T-helper 2 cell treated with Interferon-gamma antibody and Interleukin-4, amounts not matched to agents 5 μg/mL and 100 μg/mL, for 36 hours (primary cell): Measurements from ENCODE around the gene GNAQ.

Experiments used
- DNase-seq: peaks from one replicate; pipeline ENCODE4 v3.0.0; 2021; ENCODE audit warnings: low spot score
- H3K27ac Mint-ChIP-seq: one replicate; pipeline ENCODE4 v1.8.0; 2021; ENCODE audit warnings: mild to moderate bottlenecking, mixed read lengths
- H3K27me3 Mint-ChIP-seq: one replicate; pipeline ENCODE4 v1.8.0; 2021; ENCODE audit warnings: low read depth, mixed read lengths
- H3K36me3 Mint-ChIP-seq: one replicate; pipeline ENCODE4 v1.8.0; 2021; ENCODE audit warnings: low read depth, mixed read lengths
- H3K4me1 Mint-ChIP-seq: one replicate; pipeline ENCODE4 v1.8.0; 2021; ENCODE audit warnings: low read depth, mixed read lengths
- H3K4me3 Mint-ChIP-seq: one replicate; pipeline ENCODE4 v1.8.0; 2022; ENCODE audit warnings: mild to moderate bottlenecking, moderate library complexity, mixed read lengths
- H3K9me3 Mint-ChIP-seq: one replicate; pipeline ENCODE4 v1.8.0; 2021; ENCODE audit warnings: mixed read lengths

Gene GNAQ

DNA sequence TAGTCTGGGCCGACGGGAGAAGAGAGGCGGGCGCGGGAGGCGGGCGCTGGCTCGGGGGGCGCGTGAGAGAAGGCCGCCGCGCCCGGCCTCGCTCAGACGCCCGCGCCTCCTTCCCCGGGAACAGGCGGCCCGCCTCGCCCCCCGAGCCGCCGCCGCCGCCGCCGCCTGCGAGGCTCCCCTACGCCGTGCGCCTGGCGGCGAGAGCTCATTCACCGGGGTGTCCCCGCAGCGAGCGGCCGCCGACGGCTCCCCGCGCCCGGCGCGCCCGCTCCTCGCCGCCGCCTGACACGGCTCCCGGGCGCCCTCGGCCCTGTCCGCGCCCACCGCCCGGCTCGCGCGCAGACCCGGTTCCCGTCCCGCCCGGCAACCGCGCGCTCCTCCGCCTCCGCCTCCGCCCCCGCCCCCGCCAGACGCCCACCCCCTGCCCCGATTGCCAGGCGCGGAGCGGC is at the start of gene GNAQ:
TSS of gene GNAQ (minus strand) at position 368 of the 449 bp plus-strand sequence. CDS start 576 bp downstream, outside the sequence.
- DNase-seq = no peak
- Mint-ChIP-seq H3K27me3 (peaks cover 3% of the 10 kb centered on the region), H3K4me1 (peaks cover 56% of the 10 kb centered on the region), H3K36me3 (peaks cover 17% of the 10 kb centered on the region), H3K9me3 (no peaks in the 10 kb centered on the region), H3K27ac (peak within 1 kb of the TSS; percentile 97), H3K4me3 (peak within 1 kb of the TSS; percentile 89)

GRCh38 chr9:78074385-78075291 is 43.0 kb upstream of the GNAQ start:
- Mint-ChIP-seq H3K27ac (peak overlapping the region; percentile 98), H3K36me3 (peaks cover 29% of the 10 kb centered on the region), H3K9me3 (peaks cover 44% of the 10 kb centered on the region), H3K4me3 (peak overlapping the region; percentile 82), H3K4me1 (peaks cover 46% of the 10 kb centered on the region), H3K27me3 (no peaks in the 10 kb centered on the region)
- DNase-seq = peak; percentile 21

DNA sequence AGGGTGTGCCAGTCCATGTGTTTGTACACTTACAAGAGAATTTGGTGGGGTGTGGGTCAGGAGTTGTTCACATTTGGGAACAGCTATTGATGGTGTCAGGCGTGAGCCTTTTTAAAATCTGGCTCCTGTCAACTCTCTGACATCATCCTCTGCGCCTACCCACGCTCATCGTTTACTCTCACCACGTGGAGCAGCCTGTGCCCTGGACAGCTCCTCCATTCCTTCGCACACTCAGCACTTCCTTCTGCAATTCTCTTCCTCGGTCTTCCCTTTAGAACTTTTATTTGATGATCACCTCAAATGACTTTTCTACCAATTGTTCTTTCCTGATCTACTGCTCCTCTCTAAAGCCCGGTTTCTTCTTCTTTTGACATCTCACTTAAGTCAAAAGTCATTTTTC is 42.1 kb upstream of the GNAQ start:
- H3K27me3 Mint-ChIP-seq = no peaks in the 10 kb centered on the region
- peaks cover 26% of the 10 kb centered on the region for H3K36me3 Mint-ChIP-seq

GRCh38 chr9:78072586-78073199 is 41.1 kb upstream of the GNAQ start:
- H3K4me1 Mint-ChIP-seq = peaks cover 46% of the 10 kb centered on the region
- peaks cover 34% of the 10 kb centered on the region for H3K9me3 Mint-ChIP-seq
- no peak overlapping the region for H3K4me3 Mint-ChIP-seq
- no peak for DNase-seq
- peak overlapping the region; percentile 2 for H3K27ac Mint-ChIP-seq
- peaks cover 20% of the 10 kb centered on the region for H3K36me3 Mint-ChIP-seq
- no peaks in the 10 kb centered on the region for H3K27me3 Mint-ChIP-seq

More for the DNA sequence above, 42.1 kb upstream of the GNAQ start:
- Mint-ChIP-seq H3K4me1 (peaks cover 46% of the 10 kb centered on the region), H3K9me3 (peaks cover 36% of the 10 kb centered on the region), H3K4me3 (peak overlapping the region; percentile 82), H3K27ac (peak overlapping the region; percentile 98)
- no peak for DNase-seq

GRCh38 chr9:78070521-78070920 is 38.9 kb upstream of the GNAQ start:
- no peak overlapping the region for H3K27ac Mint-ChIP-seq
- no peak for DNase-seq
- peaks cover 16% of the 10 kb centered on the region for H3K36me3 Mint-ChIP-seq
- H3K4me1 Mint-ChIP-seq = peaks cover 36% of the 10 kb centered on the region
- peaks cover 36% of the 10 kb centered on the region for H3K9me3 Mint-ChIP-seq
- no peaks in the 10 kb centered on the region for H3K27me3 Mint-ChIP-seq
- no peak overlapping the region for H3K4me3 Mint-ChIP-seq

GRCh38 chr9:78064075-78064474 is 32.5 kb upstream of the GNAQ start:
- peaks cover 14% of the 10 kb centered on the region for H3K36me3 Mint-ChIP-seq
- H3K4me3 Mint-ChIP-seq = no peak overlapping the region
- H3K27me3 Mint-ChIP-seq = peaks cover 3% of the 10 kb centered on the region
- no peak for DNase-seq
- peaks cover 33% of the 10 kb centered on the region for H3K4me1 Mint-ChIP-seq
- peak overlapping the region; percentile 4 for H3K27ac Mint-ChIP-seq
- H3K9me3 Mint-ChIP-seq = peaks cover 34% of the 10 kb centered on the region

- no peak overlapping the region for H3K27ac Mint-ChIP-seq
- peaks cover 14% of the 10 kb centered on the region for H3K36me3 Mint-ChIP-seq
- H3K4me1 Mint-ChIP-seq = peaks cover 33% of the 10 kb centered on the region
- no peak overlapping the region for H3K4me3 Mint-ChIP-seq
- peaks cover 7% of the 10 kb centered on the region for H3K27me3 Mint-ChIP-seq
- DNase-seq = no peak
- H3K9me3 Mint-ChIP-seq = peaks cover 38% of the 10 kb centered on the region
Observed at GRCh38 chr9:78062710-78063109, 31.1 kb upstream of the GNAQ start.

- Mint-ChIP-seq H3K9me3 (peaks cover 33% of the 10 kb centered on the region), H3K4me1 (peaks cover 29% of the 10 kb centered on the region), H3K27ac (peak overlapping the region; percentile 62), H3K4me3 (peak overlapping the region; percentile 75), H3K36me3 (peaks cover 17% of the 10 kb centered on the region), H3K27me3 (peaks cover 26% of the 10 kb centered on the region)
- peak; percentile 28 for DNase-seq
Observed at GRCh38 chr9:78054218-78054617, 22.6 kb upstream of the GNAQ start.

DNA sequence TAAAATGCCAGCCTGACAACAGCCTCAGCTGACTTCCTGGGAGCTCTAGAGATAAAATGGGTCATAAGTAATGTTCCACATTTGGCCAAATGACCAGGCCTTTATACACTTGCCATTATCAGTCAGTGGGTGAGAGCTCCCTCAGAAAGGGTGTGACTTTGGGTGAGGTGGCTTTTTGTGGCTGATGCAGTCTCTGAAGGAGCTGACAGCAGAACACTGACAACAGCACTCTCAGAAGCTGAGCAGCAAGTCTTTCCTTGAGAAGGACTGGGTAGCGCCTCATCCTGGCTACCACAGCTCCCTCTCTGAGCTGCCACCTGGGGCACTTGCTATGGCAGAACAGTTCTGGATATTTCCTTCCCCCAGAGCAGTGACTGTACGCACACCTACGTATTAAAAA is 22.0 kb upstream of the GNAQ start:
- H3K27me3 Mint-ChIP-seq = peaks cover 30% of the 10 kb centered on the region
- peak overlapping the region; percentile 62 for H3K27ac Mint-ChIP-seq

GRCh38 chr9:78050421-78050820 is 18.8 kb upstream of the GNAQ start:
- Mint-ChIP-seq H3K9me3 (peaks cover 7% of the 10 kb centered on the region), H3K4me1 (peaks cover 29% of the 10 kb centered on the region), H3K27ac (no peak overlapping the region), H3K27me3 (peaks cover 21% of the 10 kb centered on the region), H3K4me3 (no peak overlapping the region), H3K36me3 (peaks cover 10% of the 10 kb centered on the region)
- DNase-seq = no peak

More for the DNA sequence above, 22.0 kb upstream of the GNAQ start:
- Mint-ChIP-seq H3K4me1 (peaks cover 28% of the 10 kb centered on the region), H3K9me3 (peaks cover 27% of the 10 kb centered on the region), H3K36me3 (peaks cover 15% of the 10 kb centered on the region), H3K4me3 (peak overlapping the region; percentile 75)
- no peak for DNase-seq

- Mint-ChIP-seq H3K4me3 (no peak overlapping the region), H3K27ac (no peak overlapping the region), H3K36me3 (peaks cover 7% of the 10 kb centered on the region), H3K4me1 (peaks cover 27% of the 10 kb centered on the region), H3K9me3 (peaks cover 5% of the 10 kb centered on the region), H3K27me3 (peaks cover 25% of the 10 kb centered on the region)
- DNase-seq = no peak
Observed at GRCh38 chr9:78049484-78049883, 17.9 kb upstream of the GNAQ start.

DNA sequence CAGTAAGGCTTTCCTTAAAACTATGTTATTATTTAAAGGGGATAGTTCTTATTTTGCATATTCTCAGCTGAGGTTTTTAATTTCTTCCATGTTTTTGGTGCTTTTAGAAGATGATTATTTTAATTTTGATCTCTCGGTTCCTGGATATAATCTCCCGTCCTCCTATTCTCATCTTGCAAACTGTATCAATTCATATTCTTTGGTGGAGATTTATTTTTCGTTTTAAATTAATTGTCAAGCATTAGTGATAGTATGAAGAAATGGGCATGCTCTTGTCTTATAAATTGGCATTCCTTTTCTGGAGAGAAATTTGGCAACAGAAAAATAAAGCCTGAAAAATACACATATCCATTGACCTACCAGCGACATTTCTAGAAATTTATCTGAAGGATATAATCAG is 15.5 kb upstream of the GNAQ start:
- Mint-ChIP-seq H3K36me3 (no peaks in the 10 kb centered on the region), H3K4me1 (peaks cover 12% of the 10 kb centered on the region), H3K27ac (no peak overlapping the region), H3K9me3 (no peaks in the 10 kb centered on the region), H3K4me3 (no peak overlapping the region), H3K27me3 (peaks cover 31% of the 10 kb centered on the region)
- no peak for DNase-seq

GRCh38 chr9:78046112-78046511 is 14.5 kb upstream of the GNAQ start:
- no peak overlapping the region for H3K27ac Mint-ChIP-seq
- no peak for DNase-seq
- H3K4me3 Mint-ChIP-seq = no peak overlapping the region
- H3K9me3 Mint-ChIP-seq = no peaks in the 10 kb centered on the region
- no peaks in the 10 kb centered on the region for H3K36me3 Mint-ChIP-seq
- H3K4me1 Mint-ChIP-seq = peaks cover 9% of the 10 kb centered on the region
- peaks cover 39% of the 10 kb centered on the region for H3K27me3 Mint-ChIP-seq

- Mint-ChIP-seq H3K4me1 (peaks cover 9% of the 10 kb centered on the region), H3K4me3 (no peak overlapping the region), H3K9me3 (no peaks in the 10 kb centered on the region), H3K27ac (no peak overlapping the region), H3K36me3 (no peaks in the 10 kb centered on the region), H3K27me3 (peaks cover 48% of the 10 kb centered on the region)
- no peak for DNase-seq
Observed at GRCh38 chr9:78044886-78045285, 13.3 kb upstream of the GNAQ start.
